K562 (cell line): ENCODE results near the gene PIK3CD. TPM values are rescaled to one million over a fixed set of nuclear protein-coding genes. Genes with fewer than 3 reads are reported as not detected.
A peak's percentile ranks its signal among the peaks of the same experiment; 100 is the strongest.

Experiments
- ATAC-seq: fragments of 200-7000 bp; cut with Tn5 transposase; 3 replicates; pipeline ENCODE4 v1.9.1; 2020; ENCODE audit warnings: moderate library complexity
- BruUV-seq: library from RNA; stranded (reverse); fragments of 400-500 nt; replicated peaks from 2 replicates; lab custom pipeline; 2021; lab: Mats Ljungman, UMichigan
- CTCF ChIA-PET: fragments of 300-600 bp; formaldehyde crosslinking; extraction: SDS; loops from one replicate; lab custom pipeline; 2021; ENCODE audit warnings: low intra/inter-chr PET ratio; lab: Yijun Ruan, JAX
- POLR2A ChIA-PET: fragments of 300-600, 350-650 bp; sonication (Branson Sonifier 250); formaldehyde crosslinking; extraction: SDS; loops from one replicate; lab custom pipeline; 2021; ENCODE audit warnings: antibody characterized with exemption, inconsistent platforms; lab: Yijun Ruan, JAX
- DNase-seq, 4 experiments: peaks; one replicate each; pipeline versions ENCODE4 v3.0.0 to v3.0.0-alpha.2; 2011 to 2018; ENCODE audit warnings: low spot score in 3 of 4, mixed read lengths in 3 of 4; ENCODE audit errors: extremely low read depth in 1 of 4
- FAIRE-seq: peaks from 2 replicates; lab custom pipeline; 2011; peaks lifted over from hg19 to GRCh38; lab: Jason Lieb, UNC
- H2AFZ ChIP-seq: 2 replicates; pipeline ENCODE4 v1.6.0; 2011; ENCODE audit warnings: low read depth, low read length, control low read depth, inconsistent platforms
- H3K27ac ChIP-seq: fragments of 200-600 bp; 3 replicates; pipeline ENCODE4 v1.8.0; 2011; ENCODE audit warnings: low read depth, mild to moderate bottlenecking, control low read depth, inconsistent platforms, low read length, moderate library complexity, mixed read lengths; ENCODE audit errors: extremely low read depth
- H3K27me3 ChIP-seq, 2 experiments: fragments of 300-600 bp in 1 of 2; 2 replicates in 1 of 2; 3 replicates in 1 of 2; pipeline versions ENCODE4 v1.6.0 to v1.8.0; 2011; ENCODE audit warnings: inconsistent platforms in 2 of 2, low read length in 2 of 2, mild to moderate bottlenecking in 1 of 2, mixed read lengths in 1 of 2, moderate library complexity in 1 of 2; ENCODE audit not compliant: control insufficient read depth in 2 of 2, insufficient read depth in 2 of 2
- H3K36me3 ChIP-seq: fragments of 300-600 bp; 3 replicates; pipeline ENCODE4 v1.8.0; 2011; ENCODE audit warnings: mild to moderate bottlenecking, low read length, inconsistent platforms; ENCODE audit not compliant: control insufficient read depth, insufficient read depth
- H3K4me1 ChIP-seq, 2 experiments: fragments of 200-600 bp in 1 of 2; replicated peaks in 1 of 2; 2 replicates in 1 of 2; 3 replicates in 1 of 2; pipeline versions ENCODE4 v1.5.1 to v1.8.0; 2011; ENCODE audit warnings: inconsistent platforms in 2 of 2, low read length in 2 of 2, mild to moderate bottlenecking in 1 of 2, mixed read lengths in 1 of 2, moderate library complexity in 1 of 2; ENCODE audit not compliant: control insufficient read depth in 2 of 2, insufficient read depth in 2 of 2
- H3K4me2 ChIP-seq: 2 replicates; pipeline ENCODE4 v1.6.1; 2011; ENCODE audit warnings: low read length, control low read depth, inconsistent platforms, mixed read lengths; ENCODE audit not compliant: insufficient read depth
- H3K4me3 ChIP-seq: fragments of 200-600 bp; sonication (generic), shearing (Covaris generic); 2 replicates; pipeline ENCODE4 v1.5.1; 2016; ENCODE audit warnings: control low read depth, inconsistent platforms
- H3K79me2 ChIP-seq: fragments of 200-600 bp; 3 replicates; pipeline ENCODE4 v1.8.0; 2011; ENCODE audit warnings: low read length, inconsistent platforms; ENCODE audit not compliant: control insufficient read depth, insufficient read depth
- H3K9ac ChIP-seq, 2 experiments: 2 replicates each; pipeline versions ENCODE4 v1.6.0 to v1.6.1; 2011; ENCODE audit warnings: low read depth in 2 of 2, low read length in 2 of 2, control low read depth in 1 of 2, inconsistent platforms in 1 of 2, mild to moderate bottlenecking in 1 of 2, mixed read lengths in 1 of 2; ENCODE audit not compliant: insufficient read depth in 1 of 2
- H3K9me1 ChIP-seq: one replicate; pipeline ENCODE4 v1.6.0; 2011; ENCODE audit warnings: inconsistent platforms, mild to moderate bottlenecking, low read length, moderate library complexity; ENCODE audit not compliant: control insufficient read depth, insufficient read depth
- H3K9me3 ChIP-seq: replicated peaks from 2 replicates; pipeline ENCODE4 v1.5.1; 2011; ENCODE audit warnings: low read depth, low read length, inconsistent platforms; ENCODE audit not compliant: control insufficient read depth, insufficient read depth
- H4K20me1 ChIP-seq: replicated peaks from 2 replicates; pipeline ENCODE4 v1.6.1; 2011; ENCODE audit warnings: low read length, inconsistent platforms, mixed read lengths; ENCODE audit not compliant: control insufficient read depth, insufficient read depth
- ARNT ChIP-seq, 2 experiments: fragments of 450-650 bp; IDR thresholded peaks; 2 replicates each; pipeline ENCODE4 v1.6.1; 2016; ENCODE audit warnings: mild to moderate bottlenecking in 1 of 2
- CBFB ChIP-seq: sonication (generic); formaldehyde crosslinking; IDR thresholded peaks from 2 replicates; pipeline ENCODE4 v1.4.0; 2020; ENCODE audit warnings: mild to moderate bottlenecking, missing genetic modification reagents
- CHAMP1 ChIP-seq: fragments of 450-650 bp; IDR thresholded peaks from 2 replicates; pipeline ENCODE4 v1.6.1; 2016; ENCODE audit warnings: mild to moderate bottlenecking
- ELF2 ChIP-seq: fragments of 250-450 bp; sonication (Bioruptor Pico); IDR thresholded peaks from 2 replicates; pipeline ENCODE4 v1.5.0; 2021; ENCODE audit warnings: mild to moderate bottlenecking
- LARP7 ChIP-seq: fragments of 450-650 bp; IDR thresholded peaks from 2 replicates; pipeline ENCODE4 v1.6.1; 2016
- NBN ChIP-seq: fragments of 450-650 bp; IDR thresholded peaks from 2 replicates; pipeline ENCODE4 v1.6.1; 2016; ENCODE audit warnings: low read depth, mild to moderate bottlenecking
- NFE2 ChIP-seq: IDR thresholded peaks from 2 replicates; pipeline ENCODE4 v1.6.1; 2014; ENCODE audit warnings: antibody characterized with exemption, low read depth
- NUFIP1 ChIP-seq: fragments of 450-650 bp; IDR thresholded peaks from 2 replicates; pipeline ENCODE4 v1.6.1; 2018; ENCODE audit not compliant: partially characterized antibody
- OTX1 ChIP-seq: fragments of 450-650 bp; formaldehyde crosslinking; IDR thresholded peaks from 2 replicates; pipeline ENCODE4 v1.4.0; 2022; ENCODE audit warnings: mild to moderate bottlenecking
- PHB2 ChIP-seq: fragments of 450-650 bp; IDR thresholded peaks from 2 replicates; pipeline ENCODE4 v1.6.1; 2017; ENCODE audit warnings: low read depth
- PHF8 ChIP-seq: fragments of 200-600 bp; sonication (generic); IDR thresholded peaks from 2 replicates; pipeline ENCODE4 v1.6.1; 2012; ENCODE audit warnings: mixed run types, mild to moderate bottlenecking, inconsistent platforms, low read length, moderate library complexity, borderline replicate concordance
- PHTF2 ChIP-seq: fragments of 250-450 bp; sonication (Bioruptor Pico); IDR thresholded peaks from 2 replicates; pipeline ENCODE4 v1.5.0; 2021; ENCODE audit warnings: mild to moderate bottlenecking
- SMAD1 ChIP-seq: fragments of 150-350 bp; IDR thresholded peaks from 2 replicates; pipeline ENCODE4 v1.6.1; 2014; ENCODE audit warnings: low read length, low read depth; ENCODE audit not compliant: partially characterized antibody
- XRCC3 ChIP-seq: fragments of 450-650 bp; IDR thresholded peaks from 2 replicates; pipeline ENCODE4 v1.6.1; 2017; ENCODE audit warnings: mild to moderate bottlenecking, moderate library complexity
- YY1 ChIP-seq, 3 experiments: IDR thresholded peaks; 2 replicates each; pipeline ENCODE4 v1.6.1; 2011; ENCODE audit warnings: low read length in 2 of 3, mild to moderate bottlenecking in 2 of 3, moderate library complexity in 2 of 3, borderline replicate concordance in 1 of 3, control low read depth in 1 of 3, low read depth in 1 of 3; ENCODE audit not compliant: insufficient read depth in 3 of 3, insufficient replicate concordance in 2 of 3, control insufficient read depth in 1 of 3, insufficient read length in 1 of 3; ENCODE audit errors: extremely low read depth in 1 of 3
- ZBTB8A ChIP-seq: fragments of 450-650 bp; IDR thresholded peaks from 2 replicates; pipeline ENCODE4 v1.6.1; 2018; ENCODE audit warnings: mild to moderate bottlenecking, moderate library complexity; ENCODE audit not compliant: partially characterized antibody
- ZNF764 ChIP-seq: fragments of 250-450 bp; sonication (Bioruptor Pico); IDR thresholded peaks from 2 replicates; pipeline ENCODE4 v1.4.0; 2020; ENCODE audit warnings: low read depth, mild to moderate bottlenecking, moderate library complexity
- WGBS: fragments of 100-300 bp; shearing (Covaris generic); methylation state at CpG from one replicate; pipeline ENCODE4 v1.1.6; 2016; ENCODE audit warnings: low coverage, mixed read lengths; ENCODE audit not compliant: insufficient coverage; ENCODE audit errors: missing lambda C conversion rate; 5-methylcytosine and 5-hydroxymethylcytosine counted together
- in situ Hi-C: fragments of 300-500 bp; cut with MboI; formaldehyde crosslinking; loops from 4 replicates; pipeline ENCODE4 v1.15.0; 2018; ENCODE audit warnings: inconsistent platforms, mixed read lengths
- intact Hi-C: fragments of 100-400 bp; cut with micrococcal nuclease; formaldehyde crosslinking; loops from 2 replicates; pipeline ENCODE4 v1.14.2; 2022
- polyA plus RNA-seq, 8 experiments: library from polyadenylated mRNA; depleted of rRNA in 4 of 8; stranded (reverse) in 5 of 8; unstranded in 3 of 8; fragments of >200 nt; fragmentation: Nextera tagmentation in 2 of 8; fragmentation: Illumina TruSeq in 1 of 8; extraction: Ambion mirVana in 2 of 8; extraction: Trizol in 1 of 8; gene quantifications; 2 replicates each; pipeline versions ENCODE4 v1.2.1 to v1.2.3, GENCODE V29; 2011 to 2014; ENCODE audit warnings: inconsistent platforms in 1 of 8, missing spikeins in 1 of 8
- total RNA-seq, 7 experiments: library from RNA; depleted of rRNA in 6 of 7; stranded (reverse); fragments of >200 nt in 6 of 7; fragmentation: Illumina TruSeq in 2 of 7; extraction: Trizol in 2 of 7; gene quantifications; 2 replicates each; pipeline versions ENCODE4 v1.2.1 to v1.2.3, GENCODE V29; 2011 to 2021; ENCODE audit warnings: low replicate concordance in 1 of 7

Gene PIK3CD
- total and polyA plus RNA-seq, 9 of the 15 experiments (the other 6 are each of a cell fraction or from before 2014, with no cell fraction given): 1.8 to 20.8 (median 7.2) TPM

GRCh38 chr1:9768983-9769382 lies 117.5 kb downstream of the PIK3CD start (continued):
- TF ChIP-seq XRCC3: no peak
- no peak for TF ChIP-seq NFE2
- peak; percentile 52; the same call in 1 of the 2 replicates for TF ChIP-seq LARP7

GRCh38 chr1:9770298-9770697 lies 118.8 kb downstream of the PIK3CD start:
- H3K4me2 ChIP-seq: no peak overlapping the region
- no peaks in the 10 kb centered on the region for H3K9me1 ChIP-seq
- no peak for FAIRE-seq
- ATAC-seq: no peak
- no peaks in the 10 kb centered on the region for H3K9me3 ChIP-seq
- H3K27ac ChIP-seq: no peak overlapping the region
- no peak overlapping the region for H2AFZ ChIP-seq
- BruUV-seq: no TSS peak
- ChIA-PET CTCF (no interaction called here), POLR2A (interaction anchor here (0.6 to 1.0 kb wide), 2 partner anchors 17 to 72 kb away, joined by 3 read pairs; no protein-coding TSS in a partner anchor)
- H3K27me3 ChIP-seq: no peaks in the 10 kb centered on the region
- in situ Hi-C loops: no loop called here
- peaks cover 10 to 14% of the 10 kb centered on the region in 2 experiments; a peak in 3 of 5 replicates for H3K4me1 ChIP-seq
- peaks cover 8% of the 10 kb centered on the region; the same call in 1 of the 3 replicates for H3K36me3 ChIP-seq
- H3K4me3 ChIP-seq: no peak overlapping the region
- 62% methylated on average over 10 of the region's 10 CpGs for WGBS
- intact Hi-C loops: no loop called here
- DNase-seq: no peak
- TF ChIP-seq ZNF764 (CRISPR knock-in tag) (no peak), ZBTB8A (no peak), NUFIP1 (no peak), OTX1 (CRISPR knock-in tag) (no peak), CBFB (CRISPR knock-in tag) (no peak), PHTF2 (CRISPR knock-in tag) (no peak), SMAD1 (no peak), PHF8 (no peak), YY1 (IDR thresholded peaks at IDR 0.05; ENCODE audit: borderline replicate concordance in 1 of 3, control insufficient read depth in 1 of 3, extremely low read depth in 1 of 3, insufficient read depth in 3 of 3, insufficient read length in 1 of 3, insufficient replicate concordance in 2 of 3, low read depth in 1 of 3, low read length in 2 of 3) (no peak), NBN (no peak), PHB2 (no peak), CHAMP1 (no peak), ELF2 (CRISPR knock-in tag) (no peak), ARNT (IDR thresholded peaks at IDR 0.05) (no peak)
- no peaks in the 10 kb centered on the region for H4K20me1 ChIP-seq
- peak overlapping the region in 1 of 2 experiments; percentile 60; a peak in 1 of 4 replicates for H3K9ac ChIP-seq
- no peaks in the 10 kb centered on the region for H3K79me2 ChIP-seq
